WTC11 (cell line): Measurements from ENCODE around the gene CBX5. TPM values are rescaled to one million over a fixed set of nuclear protein-coding genes. Genes with fewer than 3 reads are reported as not detected.

Experiments
- ATAC-seq: fragments of 200-7000 bp; cut with Tn5 transposase; 2 replicates; pipeline ENCODE4 v1.10.0; 2021; ENCODE audit warnings: mild to moderate bottlenecking, moderate library complexity
- CTCF ChIA-PET: fragments of 300-600 bp; sonication (Branson Sonifier 250); formaldehyde crosslinking; loops from one replicate; lab custom pipeline; 2021; ENCODE audit warnings: antibody characterized with exemption; lab: Charles Lee
- POLR2A ChIA-PET: fragments of 350-600 bp; sonication (Branson Sonifier 250); formaldehyde crosslinking; loops from one replicate; lab custom pipeline; 2021; ENCODE audit warnings: antibody characterized with exemption; lab: Charles Lee
- DNase-seq: peaks from one replicate; pipeline ENCODE4 v3.0.0; 2021; ENCODE audit warnings: low spot score
- H3K27ac Mint-ChIP-seq: 2 replicates; pipeline ENCODE4 v1.8.0; 2021; ENCODE audit warnings: mixed read lengths
- H3K27me3 Mint-ChIP-seq: 2 replicates; pipeline ENCODE4 v1.8.0; 2021; ENCODE audit warnings: low read depth, mild to moderate bottlenecking, moderate library complexity, mixed read lengths
- H3K36me3 Mint-ChIP-seq: 2 replicates; pipeline ENCODE4 v1.8.0; 2021; ENCODE audit warnings: mixed read lengths
- H3K4me1 Mint-ChIP-seq: 2 replicates; pipeline ENCODE4 v1.8.0; 2022; ENCODE audit warnings: mixed read lengths
- H3K4me3 Mint-ChIP-seq: 2 replicates; pipeline ENCODE4 v1.8.0; 2021; ENCODE audit warnings: mild to moderate bottlenecking, moderate library complexity, mixed read lengths
- H3K9me3 Mint-ChIP-seq: 2 replicates; pipeline ENCODE4 v1.8.0; 2021; ENCODE audit warnings: mixed read lengths
- AFF4 ChIP-seq: sonication (generic); formaldehyde crosslinking; IDR thresholded peaks from 2 replicates; pipeline ENCODE4 v1.8.1; 2023; ENCODE audit warnings: mild to moderate bottlenecking, missing genetic modification reagents, borderline replicate concordance
- ARID4B ChIP-seq: sonication (generic); formaldehyde crosslinking; IDR thresholded peaks from 2 replicates; pipeline ENCODE4 v1.8.0; 2023; ENCODE audit warnings: missing genetic modification reagents, mild to moderate bottlenecking, borderline replicate concordance
- CBFB ChIP-seq: sonication (generic); formaldehyde crosslinking; IDR thresholded peaks from 2 replicates; pipeline ENCODE4 v1.8.1; 2022; ENCODE audit warnings: mild to moderate bottlenecking, low read depth, missing genetic modification reagents
- CREM ChIP-seq: sonication (generic); formaldehyde crosslinking; IDR thresholded peaks from 2 replicates; pipeline ENCODE4 v1.8.1; 2022; ENCODE audit warnings: mild to moderate bottlenecking, missing genetic modification reagents, moderate library complexity
- ELF4 ChIP-seq: sonication (generic); formaldehyde crosslinking; IDR thresholded peaks from 2 replicates; pipeline ENCODE4 v1.8.1; 2022; ENCODE audit warnings: low read depth, mild to moderate bottlenecking, moderate library complexity, missing genetic modification reagents
- ETV6 ChIP-seq: sonication (generic); formaldehyde crosslinking; IDR thresholded peaks from 2 replicates; pipeline ENCODE4 v1.8.1; 2022; ENCODE audit warnings: mild to moderate bottlenecking, missing genetic modification reagents
- GRHL2 ChIP-seq: fragments of 250-450 bp; sonication (Bioruptor Pico); IDR thresholded peaks from 2 replicates; pipeline ENCODE4 v1.8.0; 2022; ENCODE audit warnings: mild to moderate bottlenecking, moderate library complexity; ENCODE audit not compliant: insufficient replicate concordance, severe bottlenecking
- JAZF1 ChIP-seq: fragments of 250-450 bp; sonication (Bioruptor Pico); IDR thresholded peaks from 2 replicates; pipeline ENCODE4 v1.9.0; 2021; ENCODE audit warnings: moderate library complexity, mild to moderate bottlenecking, inconsistent platforms
- JUN ChIP-seq: sonication (generic); formaldehyde crosslinking; IDR thresholded peaks from 2 replicates; pipeline ENCODE4 v1.8.0; 2023; ENCODE audit warnings: mild to moderate bottlenecking, missing genetic modification reagents
- NFATC4 ChIP-seq: fragments of 250-450 bp; sonication (Bioruptor Pico); IDR thresholded peaks from 2 replicates; pipeline ENCODE4 v1.9.0; 2021; ENCODE audit warnings: mild to moderate bottlenecking
- PRDM15 ChIP-seq: sonication (generic); formaldehyde crosslinking; IDR thresholded peaks from 2 replicates; pipeline ENCODE4 v1.8.0; 2022; ENCODE audit warnings: missing genetic modification reagents
- SMAD3 ChIP-seq: sonication (generic); formaldehyde crosslinking; IDR thresholded peaks from 2 replicates; pipeline ENCODE4 v1.8.0; 2022; ENCODE audit warnings: missing genetic modification reagents, mild to moderate bottlenecking, borderline replicate concordance
- TP53 ChIP-seq: sonication (generic); formaldehyde crosslinking; IDR thresholded peaks from 2 replicates; pipeline ENCODE4 v1.8.1; 2023; ENCODE audit warnings: mild to moderate bottlenecking, missing genetic modification reagents
- ZNF232 ChIP-seq: sonication (generic); formaldehyde crosslinking; IDR thresholded peaks from 2 replicates; pipeline ENCODE4 v1.8.0; 2022; ENCODE audit warnings: mild to moderate bottlenecking, missing genetic modification reagents
- ZNF396 ChIP-seq: fragments of 250-450 bp; sonication (Bioruptor Pico); IDR thresholded peaks from 2 replicates; pipeline ENCODE4 v1.8.0; 2021; ENCODE audit warnings: mild to moderate bottlenecking, moderate library complexity, borderline replicate concordance
- ZNF416 ChIP-seq: fragments of 250-450 bp; sonication (Bioruptor Pico); IDR thresholded peaks from 2 replicates; pipeline ENCODE4 v1.9.0; 2021; ENCODE audit warnings: mild to moderate bottlenecking, inconsistent platforms
- ZNF512 ChIP-seq: sonication (generic); formaldehyde crosslinking; IDR thresholded peaks from 2 replicates; pipeline ENCODE4 v1.8.1; 2022; ENCODE audit warnings: missing genetic modification reagents, borderline replicate concordance
- ZNF671 ChIP-seq: fragments of 250-450 bp; sonication (Bioruptor Pico); IDR thresholded peaks from 2 replicates; pipeline ENCODE4 v1.8.0; 2021; ENCODE audit warnings: mild to moderate bottlenecking
- total RNA-seq: library from RNA; stranded (reverse); gene quantifications from 3 replicates; pipeline ENCODE4 v1.2.3, GENCODE V29; 2021

The CBX5 gene
- total RNA-seq, 1 experiment from 2014 or later, result 182 TPM

- no peak for TF ChIP-seq ZNF396 (CRISPR knock-in tag)
- TF ChIP-seq JAZF1 (CRISPR knock-in tag), result no peak
- TF ChIP-seq ZNF416 (CRISPR knock-in tag), result peak; percentile 91
- TF ChIP-seq PRDM15 (CRISPR knock-in tag), result no peak
- TF ChIP-seq ZNF232, result 0 out of 2 replicates have a peak, but pooled peaks have one; percentile 71
- peak; percentile 90 for TF ChIP-seq NFATC4 (CRISPR knock-in tag)
- peak; percentile 81; the same call in 1 of the 2 replicates for TF ChIP-seq ETV6 (CRISPR knock-in tag)
- peak; percentile 67; the same call in 1 of the 2 replicates for TF ChIP-seq CREM (CRISPR knock-in tag)
- no peak for TF ChIP-seq ELF4 (CRISPR knock-in tag)
- TF ChIP-seq SMAD3, result no peak
- 0 out of 2 replicates have a peak, but pooled peaks have one; percentile 47 for TF ChIP-seq JUN (CRISPR knock-in tag)
These were observed 742 bp upstream of the CBX5 start, which contains the start of gene HNRNPA1 (continued) for GRCh38 chr12:54280468-54281260.

- ATAC-seq (no peak), DNase-seq (no peak)
- no peaks in the 10 kb centered on the region for H3K27me3 Mint-ChIP-seq
- ChIA-PET POLR2A (interaction anchor here (0.6 to 3.8 kb wide), 15 partner anchors 9 to 79 kb away, joined by 3 to 105 read pairs (median 7); partner anchors contain the start of genes COPZ1 and NFE2), CTCF (interaction anchor here (0.6 to 2.6 kb wide), 13 partner anchors 8 to 120 kb away, joined by 3 to 23 read pairs (median 5); partner anchors contain the start of gene COPZ1)
- no peak overlapping the region for H3K4me3 Mint-ChIP-seq
- H3K9me3 Mint-ChIP-seq, result no peaks in the 10 kb centered on the region
- peaks cover 51% of the 10 kb centered on the region for H3K4me1 Mint-ChIP-seq
- peaks cover 3% of the 10 kb centered on the region for H3K36me3 Mint-ChIP-seq
- H3K27ac Mint-ChIP-seq, result no peak overlapping the region
- TF ChIP-seq NFATC4 (CRISPR knock-in tag) (peak; percentile 66; the same call in 1 of the 2 replicates), AFF4 (CRISPR knock-in tag) (peak; percentile 62; the same call in 1 of the 2 replicates), CBFB (CRISPR knock-in tag) (no peak), SMAD3 (peak; percentile 87; the same call in 1 of the 2 replicates), ZNF671 (CRISPR knock-in tag) (0 out of 2 replicates have a peak, but pooled peaks have one; percentile 74), ZNF512 (CRISPR knock-in tag) (no peak), ARID4B (CRISPR knock-in tag) (no peak; the same call in 1 of the 2 replicates), GRHL2 (no peak), ZNF232 (peak; percentile 15; the same call in 1 of the 2 replicates), TP53 (CRISPR knock-in tag) (no peak)
These were observed 693 bp downstream of the CBX5 start for GRCh38 chr12:54279227-54279631.
